ENCODE measurements around the gene ELL. TPM values are rescaled to one million over a fixed set of nuclear protein-coding genes. Genes with fewer than 3 reads are reported as not detected.

ELL gene
- total RNA-seq, 4 donors from 2014 or later = 5.9 to 12.8 (median 9.9) TPM

GRCh38 chr19:18488838-18489626, 32.8 kb downstream of the ELL start:
- no peak for DNase-seq
- WGBS, 2 donors = 76 to 78% methylated on average over 13 to 16 of the region's 22 CpGs
- TF ChIP-seq POLR2A (IDR thresholded peaks at IDR 0.05) (no peak), CTCF (IDR thresholded peaks at IDR 0.05) (peak in 1 of 6 experiments; percentile 12)
- no peaks in the 10 kb centered on the region for H3K27me3 ChIP-seq
- intact Hi-C loops (cut with DNase I) = no loop called here
- H3K4me3 ChIP-seq = no peak overlapping the region
- peaks cover 11 to 83% (median 33%) of the 10 kb centered on the region in 3 donors for H3K4me1 ChIP-seq
- no peak overlapping the region for H3K27ac ChIP-seq
- H3K9me3 ChIP-seq = no peaks in the 10 kb centered on the region
- H3K36me3 ChIP-seq = no peaks in the 10 kb centered on the region

GRCh38 chr19:18488403-18488723, 33.5 kb downstream of the ELL start:
- no peak overlapping the region for H3K4me3 ChIP-seq
- WGBS, 2 donors = 100% methylated on average over 1 of the region's 6 CpGs
- H3K4me1 ChIP-seq = peaks cover 11 to 83% (median 38%) of the 10 kb centered on the region in 3 donors
- H3K9me3 ChIP-seq = no peaks in the 10 kb centered on the region
- H3K27me3 ChIP-seq = no peaks in the 10 kb centered on the region
- no peaks in the 10 kb centered on the region for H3K36me3 ChIP-seq
- intact Hi-C loops (cut with DNase I) = no loop called here
- no peak for TF ChIP-seq POLR2A (IDR thresholded peaks at IDR 0.05)
- TF ChIP-seq CTCF (IDR thresholded peaks at IDR 0.05) = peak in 2 of 6 experiments; percentile 9 to 37
- DNase-seq = no peak
- H3K27ac ChIP-seq = no peak overlapping the region

- no peak for DNase-seq
- intact Hi-C loops (cut with DNase I) = no loop called here
- WGBS, 2 donors = 81 to 90% methylated on average over 2 to 9 of the region's 17 CpGs
- H3K9me3 ChIP-seq = no peaks in the 10 kb centered on the region
- H3K36me3 ChIP-seq = no peaks in the 10 kb centered on the region
- no peak for TF ChIP-seq CTCF (IDR thresholded peaks at IDR 0.05)
- no peak for TF ChIP-seq POLR2A (IDR thresholded peaks at IDR 0.05)
- peak overlapping the region in 1 of 4 donors; percentile 4 for H3K27ac ChIP-seq
- no peak overlapping the region for H3K4me3 ChIP-seq
- H3K4me1 ChIP-seq = peaks cover 11 to 83% (median 43%) of the 10 kb centered on the region in 3 donors
- H3K27me3 ChIP-seq = no peaks in the 10 kb centered on the region
Observed at GRCh38 chr19:18487576-18488402, 34.1 kb downstream of the ELL start.

- H3K4me1 ChIP-seq = peaks cover 11 to 74% (median 43%) of the 10 kb centered on the region in 3 donors
- 78 to 80% methylated on average over 3 to 8 of the region's 8 CpGs for WGBS, 2 donors
- H3K27me3 ChIP-seq = no peaks in the 10 kb centered on the region
- H3K9me3 ChIP-seq = no peaks in the 10 kb centered on the region
- H3K4me3 ChIP-seq = peak overlapping the region in 1 of 4 donors; percentile 30
- TF ChIP-seq CTCF (IDR thresholded peaks at IDR 0.05) (no peak), POLR2A (IDR thresholded peaks at IDR 0.05) (no peak)
- no peaks in the 10 kb centered on the region for H3K36me3 ChIP-seq
- intact Hi-C loops (cut with DNase I) = no loop called here
- no peak for DNase-seq
- peak overlapping the region in 2 of 4 donors; percentile 61 to 83 for H3K27ac ChIP-seq
Observed at GRCh38 chr19:18486746-18487145, 35.1 kb downstream of the ELL start.

- intact Hi-C loops (cut with DNase I) = no loop called here
- no peaks in the 10 kb centered on the region for H3K36me3 ChIP-seq
- no peak overlapping the region for H3K4me3 ChIP-seq
- peak overlapping the region in 2 of 4 donors; percentile 36 to 61 for H3K27ac ChIP-seq
- no peak for DNase-seq
- H3K4me1 ChIP-seq = peaks cover 16 to 89% (median 55%) of the 10 kb centered on the region in 3 donors
- H3K9me3 ChIP-seq = no peaks in the 10 kb centered on the region
- H3K27me3 ChIP-seq = no peaks in the 10 kb centered on the region
- WGBS, 2 donors = 100% methylated on average over 2 to 4 of the region's 5 CpGs
- TF ChIP-seq CTCF (IDR thresholded peaks at IDR 0.05) = no peak
- no peak for TF ChIP-seq POLR2A (IDR thresholded peaks at IDR 0.05)
Observed at GRCh38 chr19:18484992-18485391, 36.9 kb downstream of the ELL start.

Measured in esophagus squamous epithelium (tissue), 5 donors.